A673 (cell line): Measurements from ENCODE around the gene CCDC116. TPM values are rescaled to one million over a fixed set of nuclear protein-coding genes. Genes with fewer than 3 reads are reported as not detected.

ENCODE experiments used
- BruUV-seq: library from RNA; stranded (reverse); fragments of 400-500 nt; replicated peaks from 2 replicates; lab custom pipeline; 2021; lab: Mats Ljungman, UMichigan
- CTCF ChIA-PET: fragments of 300-600 bp; sonication (Branson Sonifier 250); formaldehyde crosslinking; loops from one replicate; lab custom pipeline; 2022; ENCODE audit warnings: antibody characterized with exemption; lab: Charles Lee
- POLR2A ChIA-PET: fragments of 300-600 bp; sonication (Branson Sonifier 250); formaldehyde crosslinking; loops from one replicate; lab custom pipeline; 2022; ENCODE audit warnings: antibody characterized with exemption; ENCODE audit not compliant: low non-redundant PET; lab: Charles Lee
- DNase-seq: peaks from one replicate; pipeline ENCODE4 v3.0.0-alpha.2; 2015; ENCODE audit warnings: low spot score
- H3K27ac ChIP-seq: fragments of 200-600 bp; sonication (generic); 2 replicates; pipeline ENCODE4 v1.5.1; 2016; ENCODE audit warnings: mixed run types, low read depth, mild to moderate bottlenecking, mixed read lengths, antibody characterized with exemption, low read length; ENCODE audit not compliant: poor library complexity, severe bottlenecking
- H3K27me3 ChIP-seq: fragments of 200-600 bp; sonication (generic); replicated peaks from 2 replicates; pipeline ENCODE4 v1.6.1; 2017; ENCODE audit warnings: mixed run types, low read depth, mild to moderate bottlenecking, mixed read lengths, antibody characterized with exemption, low read length; ENCODE audit not compliant: insufficient read depth, poor library complexity
- H3K36me3 ChIP-seq: fragments of 200-600 bp; sonication (generic); 2 replicates; pipeline ENCODE4 v1.6.1; 2016; ENCODE audit warnings: mixed run types, mild to moderate bottlenecking, mixed read lengths, antibody characterized with exemption, low read length; ENCODE audit not compliant: insufficient read depth, poor library complexity, severe bottlenecking
- H3K4me1 ChIP-seq: fragments of 200-600 bp; sonication (generic); 2 replicates; pipeline ENCODE4 v1.6.1; 2017; ENCODE audit warnings: mixed run types, mild to moderate bottlenecking, mixed read lengths, antibody characterized with exemption, low read length; ENCODE audit not compliant: insufficient read depth, poor library complexity, severe bottlenecking
- H3K4me3 ChIP-seq: fragments of 200-600 bp; sonication (generic); 2 replicates; pipeline ENCODE4 v1.5.1; 2016; ENCODE audit warnings: low read depth, mixed run types, mild to moderate bottlenecking, mixed read lengths, low read length; ENCODE audit not compliant: poor library complexity, severe bottlenecking
- H3K9me3 ChIP-seq: fragments of 200-600 bp; sonication (generic); 2 replicates; pipeline ENCODE4 v1.6.1; 2016; ENCODE audit warnings: mixed run types, low read depth, mild to moderate bottlenecking, mixed read lengths, antibody characterized with exemption, low read length; ENCODE audit not compliant: poor library complexity, severe bottlenecking
- EZH2 ChIP-seq: fragments of 200-600 bp; sonication (generic); IDR thresholded peaks from 2 replicates; pipeline ENCODE4 v1.6.1; 2017; ENCODE audit warnings: borderline replicate concordance, low read depth, mild to moderate bottlenecking, mixed read lengths, antibody characterized with exemption, low read length; ENCODE audit not compliant: poor library complexity, severe bottlenecking
- intact Hi-C: fragments of 100-400 bp; cut with micrococcal nuclease; formaldehyde crosslinking; loops from one replicate; pipeline ENCODE4 v1.10.0; 2022; ENCODE audit not compliant: unreplicated experiment
- total RNA-seq: library from RNA; stranded (reverse); gene quantifications from 2 replicates; pipeline ENCODE4 v1.2.3, GENCODE V29; 2021
- TF ChIP-seq, protein P1 (sequence below): fragments of 300-800, 200-600 bp; sonication (generic); conservative IDR thresholded peaks from 2 replicates; pipeline ENCODE4 v1.5.1; 2017; ENCODE audit warnings: low read depth, mild to moderate bottlenecking, antibody characterized with exemption, low read length, moderate library complexity, mixed read lengths

The CCDC116 gene
- total RNA-seq, 1 experiment from 2014 or later = 1.3 TPM

DNA sequence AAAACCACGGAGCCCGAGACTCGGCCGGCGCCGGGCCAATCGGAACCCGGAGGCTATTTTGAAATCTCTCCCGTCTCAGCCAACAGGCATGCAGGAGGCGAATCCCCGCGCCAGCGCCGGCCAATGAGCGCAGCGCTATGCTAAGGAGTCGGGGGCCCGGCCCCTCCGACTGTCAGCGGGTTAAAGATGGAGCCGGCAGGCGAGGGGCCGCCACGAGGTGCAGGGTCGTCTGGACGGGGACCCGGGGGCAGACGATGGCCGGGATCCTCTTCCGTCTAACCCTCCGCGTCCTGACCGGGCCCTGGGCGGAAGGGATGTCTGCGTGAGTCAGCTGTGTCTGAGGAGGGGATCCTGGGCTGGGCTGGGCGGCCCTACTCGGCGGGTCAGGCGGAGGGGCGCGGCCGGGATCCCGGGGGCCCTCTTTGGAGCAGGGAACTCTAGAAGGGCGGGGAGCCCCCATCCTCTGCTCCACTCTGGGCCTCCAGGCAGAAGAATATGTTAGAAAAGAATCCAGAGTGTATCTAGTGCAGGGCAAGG lies 19.5 kb downstream of the CCDC116 start:
- Histone ChIP-seq H3K4me1 (peaks cover 6% of the 10 kb centered on the region), H3K4me3 (peak overlapping the region; percentile 67), H3K9me3 (no peaks in the 10 kb centered on the region), H3K36me3 (peaks cover 16% of the 10 kb centered on the region), H3K27ac (peak overlapping the region; percentile 83), H3K27me3 (no peaks in the 10 kb centered on the region)
- TF ChIP-seq, protein P1, sequence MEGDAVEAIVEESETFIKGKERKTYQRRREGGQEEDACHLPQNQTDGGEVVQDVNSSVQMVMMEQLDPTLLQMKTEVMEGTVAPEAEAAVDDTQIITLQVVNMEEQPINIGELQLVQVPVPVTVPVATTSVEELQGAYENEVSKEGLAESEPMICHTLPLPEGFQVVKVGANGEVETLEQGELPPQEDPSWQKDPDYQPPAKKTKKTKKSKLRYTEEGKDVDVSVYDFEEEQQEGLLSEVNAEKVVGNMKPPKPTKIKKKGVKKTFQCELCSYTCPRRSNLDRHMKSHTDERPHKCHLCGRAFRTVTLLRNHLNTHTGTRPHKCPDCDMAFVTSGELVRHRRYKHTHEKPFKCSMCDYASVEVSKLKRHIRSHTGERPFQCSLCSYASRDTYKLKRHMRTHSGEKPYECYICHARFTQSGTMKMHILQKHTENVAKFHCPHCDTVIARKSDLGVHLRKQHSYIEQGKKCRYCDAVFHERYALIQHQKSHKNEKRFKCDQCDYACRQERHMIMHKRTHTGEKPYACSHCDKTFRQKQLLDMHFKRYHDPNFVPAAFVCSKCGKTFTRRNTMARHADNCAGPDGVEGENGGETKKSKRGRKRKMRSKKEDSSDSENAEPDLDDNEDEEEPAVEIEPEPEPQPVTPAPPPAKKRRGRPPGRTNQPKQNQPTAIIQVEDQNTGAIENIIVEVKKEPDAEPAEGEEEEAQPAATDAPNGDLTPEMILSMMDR = no peak
- TF ChIP-seq EZH2 = no peak
- DNase-seq = peak; percentile 96
- CTCF ChIA-PET = interaction anchor here (1.2 kb wide), 1 partner anchor 10 kb away, joined by 4 read pairs; the partner anchor contains the start of gene SDF2L1
- BruUV-seq = no TSS peak
- intact Hi-C loops = no loop called here
- POLR2A ChIA-PET = no interaction called here

DNA sequence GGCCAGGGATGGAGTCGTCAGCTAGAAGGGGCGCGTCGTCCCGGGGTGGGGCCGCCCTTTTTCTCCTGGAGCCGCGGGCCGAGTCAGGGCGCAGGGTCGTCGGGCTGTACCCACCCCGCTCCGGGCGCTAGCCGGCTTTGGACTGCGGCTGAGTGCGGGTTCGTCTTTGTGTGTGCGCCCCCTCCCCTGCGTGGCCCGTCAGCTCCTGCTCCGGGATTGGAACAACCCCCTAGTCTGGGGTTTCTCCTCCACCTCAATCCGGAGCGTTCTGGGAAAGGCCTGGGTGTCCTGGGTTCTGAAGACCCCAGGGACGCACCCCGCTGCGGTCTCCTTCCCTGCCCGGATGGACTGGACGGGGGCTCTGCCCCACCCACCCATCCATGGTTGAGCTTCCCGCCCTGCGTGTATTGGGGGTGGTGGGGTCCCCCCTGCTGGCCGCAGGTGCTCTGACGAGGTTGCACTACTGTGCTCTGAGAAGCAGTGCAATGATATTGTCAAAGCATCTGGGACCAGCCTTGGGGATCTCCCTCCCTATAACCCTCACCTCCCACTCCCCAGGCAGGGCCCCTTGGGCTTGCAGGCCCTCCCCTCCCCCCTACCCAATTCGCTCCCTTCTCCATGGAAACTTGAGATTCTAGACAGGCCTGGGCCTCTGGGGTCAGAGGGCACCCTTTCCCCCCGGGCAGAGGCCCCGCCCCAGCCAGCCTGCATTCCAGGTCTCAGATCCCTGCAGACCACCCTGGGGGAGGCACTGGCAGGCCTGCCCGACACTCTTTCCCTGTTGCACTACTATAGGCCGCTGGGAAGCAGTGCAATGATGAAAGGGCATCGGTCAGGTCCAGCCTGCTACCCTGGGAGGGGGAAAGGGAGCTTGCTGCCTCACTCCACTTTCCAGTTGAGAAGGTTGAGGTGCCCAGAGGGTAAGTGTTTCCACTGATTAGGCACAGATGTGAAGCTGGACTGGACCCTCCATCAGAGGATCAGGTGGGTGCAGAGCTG lies 20.3 kb downstream of the CCDC116 start:
- H3K27ac ChIP-seq = peak overlapping the region; percentile 73
- CTCF ChIA-PET = interaction anchor here (1.2 kb wide), 1 partner anchor 10 kb away, joined by 4 read pairs; the partner anchor contains the start of gene SDF2L1
- no TSS peak for BruUV-seq
- no peaks in the 10 kb centered on the region for H3K27me3 ChIP-seq
- TF ChIP-seq, protein P1 = no peak
- TF ChIP-seq EZH2 = no peak
- H3K9me3 ChIP-seq = no peaks in the 10 kb centered on the region
- peaks cover 16% of the 10 kb centered on the region for H3K36me3 ChIP-seq
- POLR2A ChIA-PET = no interaction called here
- H3K4me1 ChIP-seq = peaks cover 6% of the 10 kb centered on the region
- H3K4me3 ChIP-seq = peak overlapping the region; percentile 67
- intact Hi-C loops = no loop called here
- no peak for DNase-seq

DNA sequence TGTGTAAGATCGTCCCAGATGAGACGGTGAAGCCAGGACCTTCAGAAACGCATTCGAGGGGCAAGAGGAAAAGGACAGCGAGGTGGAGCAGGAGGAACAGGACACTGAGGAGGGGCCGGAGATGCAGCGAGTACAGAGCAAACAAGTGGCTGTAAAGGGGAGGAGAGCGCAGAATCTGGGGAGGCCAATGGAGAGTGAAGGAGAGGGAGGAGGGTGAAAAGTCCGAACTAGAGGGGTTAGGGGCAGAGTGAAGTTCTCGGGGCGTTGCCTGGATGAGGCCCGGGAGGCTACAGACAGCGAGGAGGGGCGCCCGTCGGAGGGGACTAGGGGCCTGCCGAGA lies 24.4 kb downstream of the CCDC116 start:
- Histone ChIP-seq H3K4me3 (peak overlapping the region; percentile 59), H3K36me3 (peaks cover 16% of the 10 kb centered on the region), H3K27ac (peak overlapping the region; percentile 60), H3K4me1 (no peaks in the 10 kb centered on the region), H3K27me3 (no peaks in the 10 kb centered on the region), H3K9me3 (no peaks in the 10 kb centered on the region)
- no peak for TF ChIP-seq EZH2
- TF ChIP-seq, protein P1 = no peak
- intact Hi-C loops = no loop called here
- no TSS peak for BruUV-seq
- POLR2A ChIA-PET = no interaction called here
- CTCF ChIA-PET = interaction anchor here (0.7 kb wide), 1 partner anchor 10 kb away, joined by 4 read pairs; no protein-coding TSS in a partner anchor
- DNase-seq = no peak
